Right lobe of liver (tissue), 4 donors: ENCODE data around the gene KRTAP1-1.

Experiments
- CTCF ChIP-seq, 4 donors: fragments of 200-600 bp in 3 of 4; fragments of 450-650 bp in 1 of 4; IDR thresholded peaks; one replicate each; pipeline versions ENCODE4 v1.5.1 to v1.8.0; 2016 to 2022; ENCODE audit warnings: antibody characterized with exemption in 4 of 4, mild to moderate bottlenecking in 2 of 4
- POLR2A ChIP-seq: fragments of 450-650 bp; IDR thresholded peaks from one replicate; pipeline ENCODE4 v1.6.1; 2017; ENCODE audit warnings: antibody characterized with exemption, mild to moderate bottlenecking
- donor health status: DM: no; HTN: no; CAD: no.
- donor health status: DM: no; HTN: no; CAD: no.
- donor health status: DM: no; HTN: yes; CAD: no.

GRCh38 chr17:41064301-41064700 lies 23.1 kb upstream of the KRTAP1-1 start:
- TF ChIP-seq CTCF (IDR thresholded peaks at IDR 0.05) = no peak
- no peak for TF ChIP-seq POLR2A
